GM12878 (cell line): Measurements from ENCODE around the gene SHC2. TPM values are rescaled to one million over a fixed set of nuclear protein-coding genes. Genes with fewer than 3 reads are reported as not detected.

ENCODE experiments used
- ATAC-seq: fragments of 200-7000 bp; cut with Tn5 transposase; 3 replicates; pipeline ENCODE4 v1.9.1; 2020; ENCODE audit warnings: mild to moderate bottlenecking, moderate library complexity
- BruUV-seq: library from RNA; stranded (reverse); fragments of 400-500 nt; replicated peaks from 2 replicates; lab custom pipeline; 2021; lab: Mats Ljungman, UMichigan
- CTCF ChIA-PET: fragments of 300-600 bp; sonication (Branson Sonifier 250); formaldehyde crosslinking; extraction: SDS; loops from one replicate; lab custom pipeline; 2021; ENCODE audit warnings: inconsistent platforms; lab: Yijun Ruan, JAX
- POLR2A ChIA-PET: fragments of 350-600 bp; formaldehyde crosslinking; extraction: SDS; loops from one replicate; lab custom pipeline; 2021; ENCODE audit warnings: inconsistent platforms; lab: Charles Lee
- RAD21 ChIA-PET: fragments of 300-600 bp; sonication (Branson Sonifier 250); formaldehyde crosslinking; loops from one replicate; lab custom pipeline; 2023; ENCODE audit warnings: antibody characterized with exemption; ENCODE audit not compliant: unreplicated experiment; lab: Charles Lee
- SMC1A ChIA-PET: fragments of 300-600 bp; sonication (Branson Sonifier 250); formaldehyde crosslinking; loops from one replicate; lab custom pipeline; 2023; ENCODE audit not compliant: unreplicated experiment, uncharacterized antibody; lab: Charles Lee
- DNase-seq: peaks from one replicate; pipeline ENCODE4 v3.0.0-alpha.2; 2011; ENCODE audit warnings: low read depth, low spot score
- FAIRE-seq: peaks from 3 replicates; lab custom pipeline; 2011; peaks lifted over from hg19 to GRCh38; lab: Jason Lieb, UNC
- H2AFZ ChIP-seq: 2 replicates; pipeline ENCODE4 v1.6.0; 2011; ENCODE audit warnings: low read depth, low read length, control low read depth; ENCODE audit not compliant: control insufficient read depth
- H3K27ac ChIP-seq: 2 replicates; pipeline ENCODE4 v1.5.1; 2011; ENCODE audit warnings: control low read depth; ENCODE audit not compliant: control insufficient read depth, insufficient read depth
- H3K27me3 ChIP-seq, 2 experiments: replicated peaks in 1 of 2; 2 replicates each; pipeline versions ENCODE4 v1.6.0 to v1.6.1; 2011; ENCODE audit warnings: low read length in 1 of 2; ENCODE audit not compliant: control insufficient read depth in 2 of 2, insufficient read depth in 2 of 2
- H3K36me3 ChIP-seq, 2 experiments: 2 replicates each; pipeline ENCODE4 v1.5.1; 2011; ENCODE audit warnings: low read length in 1 of 2; ENCODE audit not compliant: control insufficient read depth in 2 of 2, insufficient read depth in 2 of 2
- H3K4me1 ChIP-seq: 2 replicates; pipeline ENCODE4 v1.6.1; 2011; ENCODE audit warnings: mild to moderate bottlenecking, low read length, moderate library complexity, mixed read lengths; ENCODE audit not compliant: control insufficient read depth, insufficient read depth
- H3K4me2 ChIP-seq: 2 replicates; pipeline ENCODE4 v1.6.0; 2011; ENCODE audit warnings: control low read depth; ENCODE audit not compliant: control insufficient read depth, insufficient read depth
- H3K4me3 ChIP-seq: fragments of 200-600 bp; sonication (generic); 2 replicates; pipeline ENCODE4 v1.5.1; 2016
- H3K79me2 ChIP-seq: 2 replicates; pipeline ENCODE4 v1.6.0; 2011; ENCODE audit warnings: low read length; ENCODE audit not compliant: control insufficient read depth, insufficient read depth
- H3K9ac ChIP-seq: 2 replicates; pipeline ENCODE4 v1.8.0; 2011; ENCODE audit warnings: low read length, control low read depth, mixed read lengths; ENCODE audit not compliant: control insufficient read depth, insufficient read depth
- H3K9me3 ChIP-seq: replicated peaks from 3 replicates; pipeline ENCODE4 v1.5.1; 2011; ENCODE audit warnings: mild to moderate bottlenecking, low read length; ENCODE audit not compliant: control insufficient read depth, insufficient read depth
- H4K20me1 ChIP-seq: 2 replicates; pipeline ENCODE4 v1.6.0; 2011; ENCODE audit not compliant: control insufficient read depth, insufficient read depth
- BMI1 ChIP-seq: fragments of 450-650 bp; IDR thresholded peaks from 2 replicates; pipeline ENCODE4 v1.6.1; 2016; ENCODE audit warnings: mild to moderate bottlenecking, moderate library complexity, borderline replicate concordance
- MYB ChIP-seq: fragments of 150-350 bp; IDR thresholded peaks from 2 replicates; pipeline ENCODE4 v1.6.1; 2014; ENCODE audit warnings: mild to moderate bottlenecking, low read depth, low read length, borderline replicate concordance
- PAX5 ChIP-seq: IDR thresholded peaks from 2 replicates; pipeline ENCODE4 v1.6.1; 2011; ENCODE audit warnings: low read depth, low read length, borderline replicate concordance
- SIN3A ChIP-seq: IDR thresholded peaks from 2 replicates; pipeline ENCODE4 v1.6.1; 2012; ENCODE audit warnings: low read depth, low read length, improper control_type of control experiment
- SMAD1 ChIP-seq: fragments of 450-650 bp; IDR thresholded peaks from 2 replicates; pipeline ENCODE4 v1.6.1; 2018; ENCODE audit warnings: mild to moderate bottlenecking, low read depth; ENCODE audit not compliant: partially characterized antibody
- SREBF1 ChIP-seq: IDR thresholded peaks from 2 replicates; pipeline ENCODE4 v1.6.1; 2012; ENCODE audit warnings: mild to moderate bottlenecking, low read length
- TCF3 ChIP-seq: IDR thresholded peaks from 2 replicates; pipeline ENCODE4 v1.6.1; 2012; ENCODE audit warnings: low read depth, mild to moderate bottlenecking, low read length, borderline replicate concordance; ENCODE audit not compliant: insufficient read depth
- WGBS: methylation state at CpG from one replicate; pipeline ENCODE4 v1.1.6; 2016; ENCODE audit warnings: low lambda C conversion rate; ENCODE audit not compliant: insufficient replicate concordance, insufficient coverage; ENCODE audit errors: missing lambda C conversion rate; 5-methylcytosine and 5-hydroxymethylcytosine counted together
- in situ Hi-C: fragments of 300-500 bp; cut with MboI; formaldehyde crosslinking; loops from 9 replicates; pipeline ENCODE4 v1.14.3; 2018; ENCODE audit warnings: mixed read lengths
- intact Hi-C: fragments of 100-400 bp; cut with micrococcal nuclease; formaldehyde crosslinking; loops from one replicate; pipeline ENCODE4 v1.14.2; 2022; ENCODE audit not compliant: unreplicated experiment
- polyA plus RNA-seq, 11 experiments: library from polyadenylated mRNA; depleted of rRNA in 4 of 11; unstranded in 6 of 11; stranded (reverse) in 5 of 11; fragments of >200 nt; fragmentation: Nextera tagmentation in 4 of 11; fragmentation: Illumina TruSeq in 1 of 11; extraction: Ambion mirVana in 4 of 11; extraction: Trizol in 1 of 11; gene quantifications; 1 replicate in 1 of 11; 2 replicates in 10 of 11; pipeline versions ENCODE4 v1.2.1 to v1.2.3, GENCODE V29; 2011 to 2016; ENCODE audit warnings: inconsistent platforms in 2 of 11, missing spikeins in 2 of 11, low read depth in 1 of 11
- total RNA-seq, 4 experiments: library from RNA; depleted of rRNA in 3 of 4; stranded (reverse); fragments of >200 nt in 3 of 4; fragmentation: Illumina TruSeq in 1 of 4; extraction: Trizol in 1 of 4; gene quantifications; 2 replicates each; pipeline versions ENCODE4 v1.2.1 to v1.2.3, GENCODE V29; 2013 to 2021
- TF ChIP-seq, protein P1 (sequence below): IDR thresholded peaks from 2 replicates; pipeline ENCODE4 v1.6.1; 2011; ENCODE audit warnings: borderline replicate concordance, low read depth, mild to moderate bottlenecking, moderate library complexity, low read length; ENCODE audit not compliant: insufficient read depth, poor library complexity, severe bottlenecking

The SHC2 gene
- total and polyA plus RNA-seq, 10 of the 15 experiments (the other 5 are each of a cell fraction or from before 2014, with no cell fraction given): 0.08 TPM; not detected in 9

DNA sequence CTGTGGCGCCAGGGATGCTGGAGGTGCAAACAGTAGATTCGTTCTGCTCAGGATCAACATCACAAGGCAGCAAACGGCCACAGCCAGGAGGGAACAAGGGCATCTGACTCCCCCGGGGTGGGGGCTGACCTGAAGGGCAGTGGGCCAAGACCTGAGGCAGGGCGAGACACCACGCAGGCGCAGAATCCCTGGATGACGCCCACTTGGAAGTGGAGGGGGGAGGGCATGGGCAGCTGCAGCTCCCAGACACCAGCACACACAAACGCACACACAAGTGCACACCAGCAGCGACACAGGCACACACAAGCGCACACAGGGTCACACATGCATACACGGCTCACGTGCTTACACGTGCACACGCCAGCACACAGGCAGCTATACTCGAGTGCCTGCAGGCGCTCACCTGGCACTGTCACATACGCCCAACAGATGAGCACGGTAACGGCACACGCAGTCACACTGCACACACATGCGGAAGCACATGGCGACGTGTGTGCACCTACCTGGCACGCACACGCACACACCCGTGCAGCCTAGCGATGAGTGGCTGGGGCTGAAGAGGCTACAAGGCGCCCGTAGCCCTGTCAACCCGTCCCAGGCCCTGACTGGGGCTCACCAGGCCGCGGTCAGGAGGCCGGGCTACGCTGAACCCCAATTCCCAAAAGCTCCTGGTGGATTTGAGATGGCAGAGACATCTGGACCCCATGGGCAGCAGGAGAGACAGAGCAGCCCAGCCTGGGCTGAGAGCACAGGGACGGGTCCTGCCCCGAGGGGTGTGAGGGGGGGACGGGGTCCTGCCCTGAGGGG is 57.4 kb downstream of the SHC2 start:
- Histone ChIP-seq H3K4me2 (no peak overlapping the region), H3K27me3 (no peaks in the 10 kb centered on the region), H3K9ac (no peak overlapping the region), H3K4me1 (no peaks in the 10 kb centered on the region), H3K36me3 (no peaks in the 10 kb centered on the region), H2AFZ (no peak overlapping the region), H3K4me3 (no peak overlapping the region), H4K20me1 (no peaks in the 10 kb centered on the region), H3K79me2 (no peaks in the 10 kb centered on the region), H3K27ac (no peak overlapping the region)
- intact Hi-C loops: no loop called here
- in situ Hi-C loops: no loop called here
- CTCF ChIA-PET: no interaction called here
- DNase-seq (no peak), FAIRE-seq (no peak), ATAC-seq (no peak)
- SMC1A ChIA-PET: no interaction called here
- 72% methylated on average over 35 of the region's 38 CpGs for WGBS
- no TSS peak for BruUV-seq
- POLR2A ChIA-PET: no interaction called here
- TF ChIP-seq MYB: no peak
- no peak for TF ChIP-seq SREBF1
- 0 out of 2 replicates have a peak, but pooled peaks have one; percentile 19 for TF ChIP-seq TCF3
- TF ChIP-seq, protein P1, sequence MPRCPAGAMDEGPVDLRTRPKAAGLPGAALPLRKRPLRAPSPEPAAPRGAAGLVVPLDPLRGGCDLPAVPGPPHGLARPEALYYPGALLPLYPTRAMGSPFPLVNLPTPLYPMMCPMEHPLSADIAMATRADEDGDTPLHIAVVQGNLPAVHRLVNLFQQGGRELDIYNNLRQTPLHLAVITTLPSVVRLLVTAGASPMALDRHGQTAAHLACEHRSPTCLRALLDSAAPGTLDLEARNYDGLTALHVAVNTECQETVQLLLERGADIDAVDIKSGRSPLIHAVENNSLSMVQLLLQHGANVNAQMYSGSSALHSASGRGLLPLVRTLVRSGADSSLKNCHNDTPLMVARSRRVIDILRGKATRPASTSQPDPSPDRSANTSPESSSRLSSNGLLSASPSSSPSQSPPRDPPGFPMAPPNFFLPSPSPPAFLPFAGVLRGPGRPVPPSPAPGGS: peak; percentile 79
- no peak for TF ChIP-seq SMAD1
- TF ChIP-seq PAX5: no peak
- no peak for TF ChIP-seq BMI1
- no peak for TF ChIP-seq SIN3A
- TF ChIP-seq, all 136 proteins: peak for 2
- RAD21 ChIA-PET: no interaction called here
- H3K9me3 ChIP-seq: no peaks in the 10 kb centered on the region; the same call in 2 of the 3 replicates
